Measurements from ENCODE around the gene CEP131.
A peak's percentile ranks its signal among the peaks of the same experiment; 100 is the strongest.

The CEP131 gene

GRCh38 chr17:81221371-81221841 is 1.4 kb downstream of the CEP131 start:
- no peak for DNase-seq (ENCODE audit: low spot score)
- ChIA-PET CTCF (no interaction called here), POLR2A (ENCODE audit: low non-redundant PET) (interaction anchor here (1.1 kb wide), 1 partner anchor 17 kb away, joined by 4 read pairs; the partner anchor contains the start of genes NDUFAF8 and TEPSIN)
- TF ChIP-seq CTCF (conservative IDR thresholded peaks at IDR 0.05; ENCODE audit: low read depth): no peak
- peak overlapping the region; percentile 51 for H3K27ac ChIP-seq

GRCh38 chr17:81219476-81220180 is 3.1 kb downstream of the CEP131 start:
- ChIA-PET POLR2A (ENCODE audit: low non-redundant PET) (interaction anchor here (0.6 kb wide), 1 partner anchor 799 kb away, joined by 4 read pairs; no protein-coding TSS in a partner anchor), CTCF (interaction anchor here (0.7 to 1.1 kb wide), 2 partner anchors 122 to 196 kb away, joined by 5 to 6 read pairs; no protein-coding TSS in a partner anchor)
- peak overlapping the region; percentile 40 for H3K27ac ChIP-seq
- DNase-seq (ENCODE audit: low spot score): no peak
- no peak for TF ChIP-seq CTCF (conservative IDR thresholded peaks at IDR 0.05; ENCODE audit: low read depth)

DNA sequence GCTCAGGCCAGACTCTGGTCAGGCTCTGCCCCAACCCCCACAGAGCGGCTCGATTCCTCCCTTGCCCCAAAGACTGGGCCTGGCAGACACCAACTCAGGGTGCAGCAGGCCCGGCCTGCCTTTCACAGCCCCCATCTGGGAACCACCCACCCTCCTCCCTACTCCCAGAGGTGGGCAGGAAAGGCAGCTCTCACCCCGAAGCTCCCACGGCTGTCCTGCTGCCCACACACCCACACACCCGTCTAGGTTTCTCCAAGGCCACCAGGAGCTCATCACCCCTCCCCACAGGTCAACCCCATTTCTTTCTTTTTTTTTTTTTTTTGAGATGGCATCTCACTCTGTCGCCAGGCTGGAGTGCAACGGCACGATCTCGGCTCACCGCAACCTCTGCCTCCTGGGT is 3.8 kb downstream of the CEP131 start:
- ChIA-PET CTCF (interaction anchor here (0.7 kb wide), 1 partner anchor 195 kb away, joined by 6 read pairs; no protein-coding TSS in a partner anchor), POLR2A (ENCODE audit: low non-redundant PET) (interaction anchor here (0.6 kb wide), 1 partner anchor 15 kb away, joined by 3 read pairs; no protein-coding TSS in a partner anchor)
- no peak for TF ChIP-seq CTCF (conservative IDR thresholded peaks at IDR 0.05; ENCODE audit: low read depth)
- no peak for DNase-seq (ENCODE audit: low spot score)
- H3K27ac ChIP-seq: peak overlapping the region; percentile 40

- ChIA-PET CTCF (no interaction called here), POLR2A (ENCODE audit: low non-redundant PET) (interaction anchor here (0.6 kb wide), 1 partner anchor 15 kb away, joined by 3 read pairs; no protein-coding TSS in a partner anchor)
- peak overlapping the region; percentile 40 for H3K27ac ChIP-seq
- TF ChIP-seq CTCF (conservative IDR thresholded peaks at IDR 0.05; ENCODE audit: low read depth): no peak
- DNase-seq (ENCODE audit: low spot score): no peak
These were observed 4.3 kb downstream of the CEP131 start for GRCh38 chr17:81218459-81218858.

GRCh38 chr17:81217491-81217890 is 5.3 kb downstream of the CEP131 start:
- ChIA-PET POLR2A (ENCODE audit: low non-redundant PET) (no interaction called here), CTCF (no interaction called here)
- TF ChIP-seq CTCF (conservative IDR thresholded peaks at IDR 0.05; ENCODE audit: low read depth): no peak
- no peak overlapping the region for H3K27ac ChIP-seq
- DNase-seq (ENCODE audit: low spot score): no peak

- H3K27ac ChIP-seq: 0 out of 2 replicates have a peak overlapping the region, but pooled peaks have one; percentile 26
- POLR2A ChIA-PET (ENCODE audit: low non-redundant PET): no interaction called here
- no peak for TF ChIP-seq CTCF (conservative IDR thresholded peaks at IDR 0.05; ENCODE audit: low read depth)
- CTCF ChIA-PET: no interaction called here
- no peak for DNase-seq (ENCODE audit: low spot score)
These were observed 8.8 kb downstream of the CEP131 start for GRCh38 chr17:81213978-81214377.
